Measurements from ENCODE around the gene AMBRA1. TPM values are rescaled to one million over a fixed set of nuclear protein-coding genes. Genes with fewer than 3 reads are reported as not detected.

The AMBRA1 gene
- total and polyA plus RNA-seq, 8 donors: 4.6 to 59.4 (median 23.3) TPM

GRCh38 chr11:46523290-46523689 is 70.5 kb downstream of the AMBRA1 start:
- intact Hi-C loops (cut with DNase I; ENCODE audit: low total_unique reads): no loop called here

GRCh38 chr11:46522682-46523281 is 71.0 kb downstream of the AMBRA1 start:
- peaks cover 0 to 5% (median 0%) of the 10 kb centered on the region in 4 donors for H3K9me3 ChIP-seq
- no peak for DNase-seq
- peaks cover 0 to 5% (median 0%) of the 10 kb centered on the region in 4 donors for H3K36me3 ChIP-seq
- peaks cover 0 to 49% (median 26%) of the 10 kb centered on the region in 4 donors for H3K4me1 ChIP-seq
- TF ChIP-seq EP300 (IDR thresholded peaks at IDR 0.05) (no peak), CTCF (IDR thresholded peaks at IDR 0.05) (no peak), POLR2A (IDR thresholded peaks at IDR 0.05) (no peak), POLR2AphosphoS5 (IDR thresholded peaks at IDR 0.05) (no peak)
- H3K4me3 ChIP-seq: no peak overlapping the region
- WGBS, 5 donors: 42 to 62% (median 55%) methylated on average over 5 of the region's 5 CpGs
- intact Hi-C loops (cut with DNase I; ENCODE audit: low total_unique reads): no loop called here
- no peaks in the 10 kb centered on the region for H3K27me3 ChIP-seq
- H3K27ac ChIP-seq: no peak overlapping the region

More at GRCh38 chr11:46523290-46523689, 70.5 kb downstream of the AMBRA1 start:
- TF ChIP-seq POLR2AphosphoS5 (IDR thresholded peaks at IDR 0.05) (no peak), EP300 (IDR thresholded peaks at IDR 0.05) (no peak), POLR2A (IDR thresholded peaks at IDR 0.05) (no peak), CTCF (IDR thresholded peaks at IDR 0.05) (no peak)
- Histone ChIP-seq H3K27me3 (no peaks in the 10 kb centered on the region), H3K36me3 (peaks cover 0 to 5% (median 0%) of the 10 kb centered on the region in 4 donors), H3K27ac (no peak overlapping the region), H3K9me3 (peaks cover 0 to 5% (median 0%) of the 10 kb centered on the region in 4 donors), H3K4me3 (no peak overlapping the region), H3K4me1 (peaks cover 0 to 50% (median 28%) of the 10 kb centered on the region in 4 donors)
- WGBS, 5 donors: 64 to 75% (median 70%) methylated on average over 6 of the region's 6 CpGs
- DNase-seq: no peak

- H3K4me3 ChIP-seq: no peak overlapping the region
- peaks cover 0 to 49% (median 24%) of the 10 kb centered on the region in 4 donors for H3K4me1 ChIP-seq
- H3K36me3 ChIP-seq: peaks cover 0 to 5% (median 0%) of the 10 kb centered on the region in 4 donors
- intact Hi-C loops (cut with DNase I; ENCODE audit: low total_unique reads): no loop called here
- H3K27ac ChIP-seq: no peak overlapping the region
- peaks cover 0 to 5% (median 0%) of the 10 kb centered on the region in 4 donors for H3K9me3 ChIP-seq
- DNase-seq: no peak
- no peaks in the 10 kb centered on the region for H3K27me3 ChIP-seq
- WGBS, 5 donors: 67 to 92% (median 85%) methylated on average over 4 of the region's 4 CpGs
- no peak for TF ChIP-seq POLR2AphosphoS5 (IDR thresholded peaks at IDR 0.05)
- TF ChIP-seq CTCF (IDR thresholded peaks at IDR 0.05): no peak
Measured at GRCh38 chr11:46521961-46522681, 71.7 kb downstream of the AMBRA1 start.

GRCh38 chr11:46520971-46521745 is 72.7 kb downstream of the AMBRA1 start:
- intact Hi-C loops (cut with DNase I; ENCODE audit: low total_unique reads): no loop called here
- Histone ChIP-seq H3K36me3 (no peaks in the 10 kb centered on the region), H3K27me3 (no peaks in the 10 kb centered on the region), H3K9me3 (no peaks in the 10 kb centered on the region), H3K27ac (no peak overlapping the region), H3K4me1 (peaks cover 0 to 49% (median 24%) of the 10 kb centered on the region in 4 donors), H3K4me3 (no peak overlapping the region)
- DNase-seq: no peak
- TF ChIP-seq POLR2AphosphoS5 (IDR thresholded peaks at IDR 0.05): no peak
- TF ChIP-seq EP300 (IDR thresholded peaks at IDR 0.05): no peak
- no peak for TF ChIP-seq POLR2A (IDR thresholded peaks at IDR 0.05)
- no peak for TF ChIP-seq CTCF (IDR thresholded peaks at IDR 0.05)
- 88 to 94% (median 91%) methylated on average over 8 of the region's 8 CpGs for WGBS, 5 donors
